PFSK-1 (cell line): ENCODE measurements around the gene PIGK.

ENCODE experiments used
- SIN3A ChIP-seq: IDR thresholded peaks from 2 replicates; pipeline ENCODE4 v1.6.1; 2012; ENCODE audit warnings: mild to moderate bottlenecking, low read length, moderate library complexity, borderline replicate concordance; ENCODE audit not compliant: insufficient read depth
- TAF1 ChIP-seq: IDR thresholded peaks from 2 replicates; pipeline ENCODE4 v1.6.1; 2012; ENCODE audit warnings: low read length, control low read depth, borderline replicate concordance; ENCODE audit not compliant: insufficient read depth
- TF ChIP-seq, protein P1 (sequence below), 2 experiments: IDR thresholded peaks; 2 replicates each; pipeline versions ENCODE4 v1.6.1 to v1.8.0; 2011 to 2012; ENCODE audit warnings: low read depth in 2 of 2, low read length in 2 of 2, control low read depth in 1 of 2, inconsistent platforms in 1 of 2, mild to moderate bottlenecking in 1 of 2, moderate library complexity in 1 of 2; ENCODE audit not compliant: insufficient read depth in 1 of 2

DNA sequence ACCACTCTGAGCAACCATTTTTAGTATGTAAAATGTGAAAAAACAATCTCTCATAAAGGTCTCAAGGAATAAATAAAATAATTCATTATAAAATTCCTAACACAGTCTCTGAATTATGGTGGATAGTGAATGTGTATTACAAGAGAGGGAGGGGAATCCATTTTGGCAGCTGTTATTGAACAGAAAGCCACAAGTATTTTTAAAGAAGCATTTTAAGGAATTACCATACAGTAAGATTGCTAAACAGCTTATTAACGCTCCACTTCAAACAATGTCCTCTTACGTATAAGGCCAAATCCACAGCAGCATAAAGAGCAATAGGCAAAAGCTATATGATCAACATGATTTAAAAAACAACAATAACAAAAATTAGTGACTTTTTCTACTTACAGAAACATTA is 18.4 kb downstream of the PIGK start:
- no peak for TF ChIP-seq SIN3A
- no peak for TF ChIP-seq TAF1
- TF ChIP-seq, protein P1, sequence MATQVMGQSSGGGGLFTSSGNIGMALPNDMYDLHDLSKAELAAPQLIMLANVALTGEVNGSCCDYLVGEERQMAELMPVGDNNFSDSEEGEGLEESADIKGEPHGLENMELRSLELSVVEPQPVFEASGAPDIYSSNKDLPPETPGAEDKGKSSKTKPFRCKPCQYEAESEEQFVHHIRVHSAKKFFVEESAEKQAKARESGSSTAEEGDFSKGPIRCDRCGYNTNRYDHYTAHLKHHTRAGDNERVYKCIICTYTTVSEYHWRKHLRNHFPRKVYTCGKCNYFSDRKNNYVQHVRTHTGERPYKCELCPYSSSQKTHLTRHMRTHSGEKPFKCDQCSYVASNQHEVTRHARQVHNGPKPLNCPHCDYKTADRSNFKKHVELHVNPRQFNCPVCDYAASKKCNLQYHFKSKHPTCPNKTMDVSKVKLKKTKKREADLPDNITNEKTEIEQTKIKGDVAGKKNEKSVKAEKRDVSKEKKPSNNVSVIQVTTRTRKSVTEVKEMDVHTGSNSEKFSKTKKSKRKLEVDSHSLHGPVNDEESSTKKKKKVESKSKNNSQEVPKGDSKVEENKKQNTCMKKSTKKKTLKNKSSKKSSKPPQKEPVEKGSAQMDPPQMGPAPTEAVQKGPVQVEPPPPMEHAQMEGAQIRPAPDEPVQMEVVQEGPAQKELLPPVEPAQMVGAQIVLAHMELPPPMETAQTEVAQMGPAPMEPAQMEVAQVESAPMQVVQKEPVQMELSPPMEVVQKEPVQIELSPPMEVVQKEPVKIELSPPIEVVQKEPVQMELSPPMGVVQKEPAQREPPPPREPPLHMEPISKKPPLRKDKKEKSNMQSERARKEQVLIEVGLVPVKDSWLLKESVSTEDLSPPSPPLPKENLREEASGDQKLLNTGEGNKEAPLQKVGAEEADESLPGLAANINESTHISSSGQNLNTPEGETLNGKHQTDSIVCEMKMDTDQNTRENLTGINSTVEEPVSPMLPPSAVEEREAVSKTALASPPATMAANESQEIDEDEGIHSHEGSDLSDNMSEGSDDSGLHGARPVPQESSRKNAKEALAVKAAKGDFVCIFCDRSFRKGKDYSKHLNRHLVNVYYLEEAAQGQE (IDR thresholded peaks at IDR 0.05; ENCODE audit: insufficient read depth in 1 of 2, low read depth in 2 of 2, low read length in 2 of 2): no peak
